Upper lobe of right lung (tissue), 1 donor: ENCODE measurements around the gene CDK6. TPM values are rescaled to one million over a fixed set of nuclear protein-coding genes. Genes with fewer than 3 reads are reported as not detected.

ENCODE experiments used
- total RNA-seq: library from RNA; stranded (reverse); fragmentation: NEBNext Ultra II Directional; extraction: Animal tissue kit (Norgen Biotek cat#: 25700); gene quantifications from one replicate; pipeline ENCODE4 v1.2.1, GENCODE V29; 2021
- donor health status: DM: no; HTN: yes; CAD: no; lungs with severe emphysema.

The CDK6 gene
- total RNA-seq, 1 donor from 2014 or later = 22.4 TPM

Other genes starting within 250 kb of the CDK6 start
- 21.2 TPM for gene FAM133B, start 246.2 kb downstream of the CDK6 start, total RNA-seq